T-helper 2 cell treated with Interferon-gamma antibody and Interleukin-4, amounts not matched to agents 5 μg/mL and 100 μg/mL, for 36 hours (primary cell): ENCODE results near the gene BLOC1S1.

Source experiments
- DNase-seq: peaks from one replicate; pipeline ENCODE4 v3.0.0; 2021; ENCODE audit warnings: low spot score
- H3K27ac Mint-ChIP-seq: one replicate; pipeline ENCODE4 v1.8.0; 2021; ENCODE audit warnings: mild to moderate bottlenecking, mixed read lengths
- H3K27me3 Mint-ChIP-seq: one replicate; pipeline ENCODE4 v1.8.0; 2021; ENCODE audit warnings: low read depth, mixed read lengths
- H3K36me3 Mint-ChIP-seq: one replicate; pipeline ENCODE4 v1.8.0; 2021; ENCODE audit warnings: low read depth, mixed read lengths
- H3K4me1 Mint-ChIP-seq: one replicate; pipeline ENCODE4 v1.8.0; 2021; ENCODE audit warnings: low read depth, mixed read lengths
- H3K4me3 Mint-ChIP-seq: one replicate; pipeline ENCODE4 v1.8.0; 2022; ENCODE audit warnings: mild to moderate bottlenecking, moderate library complexity, mixed read lengths
- H3K9me3 Mint-ChIP-seq: one replicate; pipeline ENCODE4 v1.8.0; 2021; ENCODE audit warnings: mixed read lengths

Gene BLOC1S1

GRCh38 chr12:55715833-55716581 is at the start of gene BLOC1S1:
TSS of gene BLOC1S1 (plus strand) at chr12:55716046. CDS start at chr12:55716052, 6 bp downstream.
- Mint-ChIP-seq H3K4me1 (peaks cover 21% of the 10 kb centered on the region), H3K36me3 (no peaks in the 10 kb centered on the region), H3K9me3 (no peaks in the 10 kb centered on the region), H3K27ac (peak within 1 kb of the TSS; percentile 95), H3K4me3 (peak within 1 kb of the TSS; percentile 95), H3K27me3 (peaks cover 18% of the 10 kb centered on the region)
- DNase-seq, result peak; percentile 91

DNA sequence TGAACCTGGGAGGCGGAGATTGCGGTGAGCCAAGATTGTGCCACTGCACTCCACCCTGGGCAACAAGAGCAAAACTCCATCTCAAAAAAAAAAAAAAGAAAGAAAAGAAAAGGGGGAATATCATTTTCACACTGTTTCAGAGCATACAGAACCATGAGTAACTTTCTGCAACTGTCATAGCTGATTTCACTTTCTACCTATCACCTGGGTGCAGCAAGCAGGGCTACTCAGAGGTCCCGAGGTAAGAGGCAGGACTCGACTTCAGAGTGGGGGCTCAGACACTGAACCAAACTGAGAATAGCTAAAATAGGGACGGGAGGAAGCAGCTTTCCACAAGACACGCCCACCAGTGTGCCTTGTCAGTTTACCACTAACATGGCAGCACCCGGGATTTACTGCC is 49.3 kb upstream of the BLOC1S1 start:
- H3K27ac Mint-ChIP-seq, result no peak overlapping the region
- peaks cover 4% of the 10 kb centered on the region for H3K27me3 Mint-ChIP-seq
- no peak overlapping the region for H3K4me3 Mint-ChIP-seq
- no peak for DNase-seq
- H3K4me1 Mint-ChIP-seq, result no peaks in the 10 kb centered on the region
- no peaks in the 10 kb centered on the region for H3K36me3 Mint-ChIP-seq
- no peaks in the 10 kb centered on the region for H3K9me3 Mint-ChIP-seq

- Mint-ChIP-seq H3K27ac (no peak overlapping the region), H3K4me3 (no peak overlapping the region), H3K4me1 (no peaks in the 10 kb centered on the region), H3K36me3 (no peaks in the 10 kb centered on the region), H3K27me3 (peaks cover 7% of the 10 kb centered on the region), H3K9me3 (no peaks in the 10 kb centered on the region)
- no peak for DNase-seq
Measured at GRCh38 chr12:55670276-55670675, 45.6 kb upstream of the BLOC1S1 start.

DNA sequence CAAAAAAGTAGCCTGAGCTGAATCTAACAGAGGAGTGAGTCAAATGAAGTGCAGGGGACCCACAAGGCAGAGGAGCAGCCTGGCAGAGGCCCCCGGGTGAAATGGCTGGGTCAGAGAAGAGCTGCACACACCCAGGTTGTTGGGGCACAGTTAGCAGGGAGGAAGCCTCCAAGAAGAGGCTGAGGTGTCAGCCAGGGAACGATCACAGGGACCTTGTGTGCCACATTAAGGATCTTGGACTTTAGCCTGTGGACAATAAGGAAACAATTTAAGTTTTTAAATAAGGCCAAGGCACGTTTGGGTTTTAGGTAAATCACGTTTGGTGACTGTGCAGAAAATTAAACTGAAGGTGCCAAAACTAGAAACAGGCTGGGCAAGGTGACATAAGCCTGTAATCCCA is 44.1 kb upstream of the BLOC1S1 start:
- H3K9me3 Mint-ChIP-seq, result no peaks in the 10 kb centered on the region
- H3K27me3 Mint-ChIP-seq, result peaks cover 15% of the 10 kb centered on the region
- H3K36me3 Mint-ChIP-seq, result no peaks in the 10 kb centered on the region
- no peaks in the 10 kb centered on the region for H3K4me1 Mint-ChIP-seq
- H3K4me3 Mint-ChIP-seq, result no peak overlapping the region
- no peak overlapping the region for H3K27ac Mint-ChIP-seq
- DNase-seq, result no peak

GRCh38 chr12:55673638-55674037 is 42.2 kb upstream of the BLOC1S1 start:
- Mint-ChIP-seq H3K27me3 (peaks cover 15% of the 10 kb centered on the region), H3K36me3 (no peaks in the 10 kb centered on the region), H3K27ac (no peak overlapping the region), H3K9me3 (no peaks in the 10 kb centered on the region), H3K4me3 (no peak overlapping the region), H3K4me1 (no peaks in the 10 kb centered on the region)
- DNase-seq, result no peak

DNA sequence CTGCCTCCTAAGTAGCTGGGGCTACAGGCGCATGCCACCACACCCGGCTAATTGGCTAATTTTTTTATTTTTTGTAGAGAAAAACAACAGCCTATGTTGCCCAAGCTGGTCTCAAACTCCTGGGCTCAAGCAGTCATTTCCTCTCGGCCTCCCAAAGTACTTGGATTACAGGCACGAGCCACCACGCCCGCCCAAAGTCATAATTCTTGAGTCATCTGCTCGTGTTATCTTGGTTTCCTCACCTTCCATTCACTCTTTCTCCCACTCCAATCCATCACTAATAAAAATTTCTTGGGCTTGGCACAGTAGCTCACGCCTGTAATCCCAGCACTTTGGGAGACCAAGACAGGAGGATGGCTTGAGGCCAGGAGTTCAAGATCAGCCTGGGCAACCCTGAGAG is 40.2 kb upstream of the BLOC1S1 start:
- no peak overlapping the region for H3K4me3 Mint-ChIP-seq
- H3K36me3 Mint-ChIP-seq, result no peaks in the 10 kb centered on the region
- DNase-seq, result no peak
- H3K4me1 Mint-ChIP-seq, result no peaks in the 10 kb centered on the region
- H3K9me3 Mint-ChIP-seq, result no peaks in the 10 kb centered on the region
- H3K27me3 Mint-ChIP-seq, result peaks cover 24% of the 10 kb centered on the region
- H3K27ac Mint-ChIP-seq, result no peak overlapping the region

- H3K4me3 Mint-ChIP-seq, result no peak overlapping the region
- H3K9me3 Mint-ChIP-seq, result no peaks in the 10 kb centered on the region
- H3K27me3 Mint-ChIP-seq, result peaks cover 34% of the 10 kb centered on the region
- H3K4me1 Mint-ChIP-seq, result no peaks in the 10 kb centered on the region
- no peaks in the 10 kb centered on the region for H3K36me3 Mint-ChIP-seq
- DNase-seq, result no peak
- no peak overlapping the region for H3K27ac Mint-ChIP-seq
Measured at GRCh38 chr12:55676707-55677106, 39.1 kb upstream of the BLOC1S1 start.

DNA sequence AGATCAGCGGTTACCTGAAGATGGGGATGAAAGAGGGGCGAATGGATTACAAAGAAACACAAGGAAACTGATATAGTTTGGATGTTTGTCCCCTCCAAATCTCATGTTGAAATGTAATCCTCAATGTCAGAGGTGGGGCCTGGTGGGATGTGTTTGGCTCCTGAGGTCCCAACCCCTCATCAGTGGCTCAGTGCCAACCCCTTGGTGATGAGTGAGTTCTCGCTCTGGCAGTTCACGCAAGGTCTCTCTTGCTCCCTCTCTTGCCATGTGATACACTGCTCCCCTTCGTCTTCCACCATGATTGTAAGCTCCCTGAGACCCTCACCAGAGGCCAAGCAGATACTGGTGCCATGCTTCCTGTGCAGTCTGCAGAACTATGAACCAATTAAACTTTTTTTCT is 36.2 kb upstream of the BLOC1S1 start:
- no peak overlapping the region for H3K27ac Mint-ChIP-seq
- H3K27me3 Mint-ChIP-seq, result peaks cover 40% of the 10 kb centered on the region
- no peak overlapping the region for H3K4me3 Mint-ChIP-seq
- no peak for DNase-seq
- H3K36me3 Mint-ChIP-seq, result no peaks in the 10 kb centered on the region
- H3K4me1 Mint-ChIP-seq, result no peaks in the 10 kb centered on the region
- no peaks in the 10 kb centered on the region for H3K9me3 Mint-ChIP-seq

DNA sequence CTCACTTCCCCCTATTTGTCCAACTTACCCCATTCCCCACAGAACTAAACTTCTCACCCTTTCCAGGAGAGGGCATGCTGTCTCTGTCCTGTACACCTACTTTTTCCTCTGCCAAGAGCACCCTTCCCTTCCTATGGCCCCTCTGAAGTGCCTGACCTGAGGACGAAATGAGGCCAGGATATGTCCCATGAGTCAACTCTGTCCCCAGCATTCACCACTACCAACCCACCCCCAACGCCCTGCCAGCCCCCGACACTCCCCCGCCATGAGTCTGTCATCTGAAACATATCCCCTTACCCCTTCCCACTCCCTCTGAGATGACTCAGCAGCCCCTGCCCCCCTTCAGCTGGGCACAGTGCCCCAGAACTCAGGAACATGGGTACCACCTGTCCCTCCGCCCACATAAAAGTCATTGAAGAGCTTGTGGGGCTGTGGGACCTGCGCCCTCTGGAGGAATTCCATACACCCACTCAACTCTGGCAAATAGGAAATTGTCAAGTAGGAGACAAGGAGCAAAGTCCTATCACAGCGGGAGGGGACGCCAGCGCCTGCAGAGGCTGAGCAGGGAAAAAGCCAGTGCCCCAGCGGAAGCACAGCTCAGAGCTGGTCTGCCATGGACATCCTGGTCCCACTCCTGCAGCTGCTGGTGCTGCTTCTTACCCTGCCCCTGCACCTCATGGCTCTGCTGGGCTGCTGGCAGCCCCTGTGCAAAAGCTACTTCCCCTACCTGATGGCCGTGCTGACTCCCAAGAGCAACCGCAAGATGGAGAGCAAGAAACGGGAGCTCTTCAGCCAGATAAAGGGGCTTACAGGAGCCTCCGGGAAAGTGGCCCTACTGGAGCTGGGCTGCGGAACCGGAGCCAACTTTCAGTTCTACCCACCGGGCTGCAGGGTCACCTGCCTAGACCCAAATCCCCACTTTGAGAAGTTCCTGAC is 34.4 kb upstream of the BLOC1S1 start:
- Mint-ChIP-seq H3K27ac (no peak overlapping the region), H3K27me3 (peaks cover 32% of the 10 kb centered on the region), H3K4me3 (no peak overlapping the region), H3K4me1 (no peaks in the 10 kb centered on the region), H3K9me3 (no peaks in the 10 kb centered on the region), H3K36me3 (no peaks in the 10 kb centered on the region)
- no peak for DNase-seq

GRCh38 chr12:55682087-55682796 is 33.6 kb upstream of the BLOC1S1 start:
- Mint-ChIP-seq H3K27ac (no peak overlapping the region), H3K27me3 (peaks cover 30% of the 10 kb centered on the region), H3K36me3 (no peaks in the 10 kb centered on the region), H3K4me1 (no peaks in the 10 kb centered on the region), H3K4me3 (no peak overlapping the region), H3K9me3 (no peaks in the 10 kb centered on the region)
- DNase-seq, result no peak

GRCh38 chr12:55683676-55684075 is 32.2 kb upstream of the BLOC1S1 start:
- Mint-ChIP-seq H3K27me3 (peaks cover 30% of the 10 kb centered on the region), H3K36me3 (no peaks in the 10 kb centered on the region), H3K27ac (no peak overlapping the region), H3K9me3 (no peaks in the 10 kb centered on the region), H3K4me1 (no peaks in the 10 kb centered on the region), H3K4me3 (no peak overlapping the region)
- DNase-seq, result no peak

GRCh38 chr12:55684761-55685370 is 31.0 kb upstream of the BLOC1S1 start:
- H3K4me3 Mint-ChIP-seq, result no peak overlapping the region

GRCh38 chr12:55685671-55686070 is 30.2 kb upstream of the BLOC1S1 start:
- Mint-ChIP-seq H3K27ac (no peak overlapping the region), H3K27me3 (peaks cover 21% of the 10 kb centered on the region), H3K36me3 (no peaks in the 10 kb centered on the region), H3K9me3 (no peaks in the 10 kb centered on the region), H3K4me3 (no peak overlapping the region), H3K4me1 (no peaks in the 10 kb centered on the region)
- DNase-seq, result no peak

More at GRCh38 chr12:55684761-55685370, 31.0 kb upstream of the BLOC1S1 start:
- Mint-ChIP-seq H3K27me3 (peaks cover 25% of the 10 kb centered on the region), H3K27ac (no peak overlapping the region), H3K4me1 (no peaks in the 10 kb centered on the region), H3K36me3 (no peaks in the 10 kb centered on the region), H3K9me3 (no peaks in the 10 kb centered on the region)
- no peak for DNase-seq
